Naive thymus-derived CD4-positive, alpha-beta T cell (primary cell): ENCODE results near the gene PHF14. TPM values are rescaled to one million over a fixed set of nuclear protein-coding genes. Genes with fewer than 3 reads are reported as not detected.

ENCODE experiments used
- ATAC-seq: fragments of 150-1000 bp; cut with Tn5 transposase; 2 replicates; pipeline ENCODE4 v1.10.0; 2021; ENCODE audit warnings: mild to moderate bottlenecking, moderate library complexity
- CTCF ChIA-PET: fragments of 350-600 bp; sonication (Branson Sonifier 250); formaldehyde crosslinking; loops from one replicate; lab custom pipeline; 2021; ENCODE audit warnings: antibody characterized with exemption; lab: Charles Lee
- POLR2A ChIA-PET: fragments of 350-600 bp; sonication (Branson Sonifier 250); formaldehyde crosslinking; loops from one replicate; lab custom pipeline; 2021; ENCODE audit warnings: antibody characterized with exemption, inconsistent platforms; lab: Charles Lee
- DNase-seq, 9 donors: peaks; one replicate each; pipeline versions ENCODE4 v3.0.0 to v3.0.0-alpha.2; 2020 to 2022; ENCODE audit warnings: mixed read lengths in 1 of 9
- H3K27ac ChIP-seq: one replicate; pipeline ENCODE4 v1.7.0; 2013; ENCODE audit warnings: mild to moderate bottlenecking, low read depth, low read length, moderate library complexity
- H3K27me3 ChIP-seq, 2 donors: one replicate each; pipeline ENCODE4 v1.7.0; 2013; ENCODE audit warnings: low read length in 2 of 2, mild to moderate bottlenecking in 2 of 2, moderate library complexity in 2 of 2; ENCODE audit not compliant: control insufficient read depth in 2 of 2, insufficient read depth in 2 of 2
- H3K36me3 ChIP-seq, 3 experiments: 1 replicate in 2 of 3; 2 replicates in 1 of 3; pipeline ENCODE4 v1.7.0; 2013; ENCODE audit warnings: low read length in 3 of 3, mild to moderate bottlenecking in 3 of 3, moderate library complexity in 1 of 3; ENCODE audit not compliant: insufficient read depth in 3 of 3, control insufficient read depth in 2 of 3
- H3K4me1 ChIP-seq, 2 donors: one replicate each; pipeline ENCODE4 v1.7.0; 2013; ENCODE audit warnings: low read length in 2 of 2, mild to moderate bottlenecking in 2 of 2, moderate library complexity in 1 of 2; ENCODE audit not compliant: control insufficient read depth in 2 of 2, insufficient read depth in 2 of 2
- H3K4me3 ChIP-seq: 2 replicates; pipeline ENCODE4 v1.7.0; 2013; ENCODE audit warnings: mild to moderate bottlenecking, low read length
- H3K9me3 ChIP-seq, 3 experiments: 1 replicate in 2 of 3; 2 replicates in 1 of 3; pipeline ENCODE4 v1.7.0; 2013; ENCODE audit warnings: low read length in 3 of 3; ENCODE audit not compliant: control insufficient read depth in 2 of 3
- H3K27ac Mint-ChIP-seq, 9 donors: one replicate each; pipeline ENCODE4 v1.8.0; 2020 to 2022; ENCODE audit warnings: mixed read lengths in 9 of 9, mild to moderate bottlenecking in 8 of 9, moderate library complexity in 5 of 9, inconsistent platforms in 2 of 9
- H3K27me3 Mint-ChIP-seq, 5 donors: one replicate each; pipeline ENCODE4 v1.8.0; 2021 to 2022; ENCODE audit warnings: mixed read lengths in 5 of 5, mild to moderate bottlenecking in 1 of 5
- H3K36me3 Mint-ChIP-seq, 5 donors: one replicate each; pipeline ENCODE4 v1.8.0; 2020 to 2022; ENCODE audit warnings: mixed read lengths in 5 of 5, mild to moderate bottlenecking in 3 of 5, inconsistent platforms in 1 of 5
- H3K4me1 Mint-ChIP-seq, 7 donors: one replicate each; pipeline ENCODE4 v1.8.0; 2020 to 2022; ENCODE audit warnings: mixed read lengths in 7 of 7, mild to moderate bottlenecking in 3 of 7, inconsistent platforms in 1 of 7
- H3K4me3 Mint-ChIP-seq, 10 donors: one replicate each; pipeline ENCODE4 v1.8.0; 2020 to 2022; ENCODE audit warnings: mild to moderate bottlenecking in 10 of 10, mixed read lengths in 10 of 10, moderate library complexity in 6 of 10, inconsistent platforms in 2 of 10
- H3K9me3 Mint-ChIP-seq, 11 donors: one replicate each; pipeline ENCODE4 v1.8.0; 2020 to 2022; ENCODE audit warnings: mixed read lengths in 11 of 11, mild to moderate bottlenecking in 4 of 11, inconsistent platforms in 1 of 11, moderate library complexity in 1 of 11
- intact Hi-C, 2 donors: fragments of 100-400 bp; cut with micrococcal nuclease; formaldehyde crosslinking; loops; one replicate each; pipeline ENCODE4 v1.15.1; 2023
- polyA plus RNA-seq, 2 donors: library from polyadenylated mRNA; unstranded; fragments of 300-500 nt; fragmentation: Illumina TruSeq; gene quantifications; one replicate each; pipeline ENCODE4 v1.2.3, GENCODE V29; 2021
- total RNA-seq, 6 experiments: library from RNA in 5 of 6; stranded (reverse) in 5 of 6; gene quantifications; 1 replicate in 5 of 6; 2 replicates in 1 of 6; pipeline ENCODE4 v1.2.3 and lab custom pipeline; 2021 to 2026

PHF14 gene
- total and polyA plus RNA-seq, 7 experiments from 2014 or later = 9.6 to 41.3 (median 31.2) TPM

- Histone ChIP-seq H3K4me3 (no peak overlapping the region), H3K27me3 (no peaks in the 10 kb centered on the region), H3K27ac (no peak overlapping the region), H3K9me3 (no peaks in the 10 kb centered on the region), H3K4me1 (no peaks in the 10 kb centered on the region), H3K36me3 (peaks cover 5 to 37% (median 11%) of the 10 kb centered on the region in 3 experiments)
- ChIA-PET POLR2A (no interaction called here), CTCF (no interaction called here)
- H3K27me3 Mint-ChIP-seq = no peaks in the 10 kb centered on the region
- peak overlapping the region in 3 of 9 donors; percentile 15 to 82 (median 48) for H3K27ac Mint-ChIP-seq
- ATAC-seq (no peak), DNase-seq (no peak)
- intact Hi-C loops = no loop called here
- H3K36me3 Mint-ChIP-seq = peaks cover 6 to 30% (median 18%) of the 10 kb centered on the region in 5 donors
- no peaks in the 10 kb centered on the region for H3K9me3 Mint-ChIP-seq
- H3K4me3 Mint-ChIP-seq = no peak overlapping the region
- H3K4me1 Mint-ChIP-seq = peaks cover 9 to 51% (median 36%) of the 10 kb centered on the region in 7 donors
Measured at GRCh38 chr7:10934292-10934691, 39.4 kb upstream of the PHF14 start.

GRCh38 chr7:10939237-10939910, 34.3 kb upstream of the PHF14 start:
- peaks cover 0 to 27% (median 4%) of the 10 kb centered on the region in 3 experiments for H3K36me3 ChIP-seq
- no peak for ATAC-seq
- H3K27ac ChIP-seq = peak overlapping the region; percentile 91
- Mint-ChIP-seq H3K27ac (no peak overlapping the region), H3K4me1 (peaks cover 8 to 50% (median 37%) of the 10 kb centered on the region in 7 donors), H3K36me3 (peaks cover 6 to 17% (median 10%) of the 10 kb centered on the region in 5 donors), H3K27me3 (no peaks in the 10 kb centered on the region), H3K4me3 (no peak overlapping the region), H3K9me3 (no peaks in the 10 kb centered on the region)
- no peaks in the 10 kb centered on the region for H3K9me3 ChIP-seq
- peak overlapping the region; percentile 83 for H3K4me3 ChIP-seq
- H3K27me3 ChIP-seq = no peaks in the 10 kb centered on the region
- ChIA-PET CTCF (interaction anchor here (0.9 to 1.1 kb wide), 2 partner anchors 35 to 273 kb away, joined by 3 to 5 read pairs; no protein-coding TSS in a partner anchor), POLR2A (interaction anchor here (1.0 to 3.7 kb wide), 9 partner anchors 10 to 1272 kb away, joined by 3 to 79 read pairs (median 6); partner anchors contain the start of genes PHF14 and TMEM106B)
- peak in 3 of 9 donors; percentile 7 to 14 (median 8) for DNase-seq
- intact Hi-C loops = no loop called here
- H3K4me1 ChIP-seq = peaks cover 0 to 7% of the 10 kb centered on the region in 2 donors

- no peaks in the 10 kb centered on the region for H3K27me3 Mint-ChIP-seq
- peaks cover 0 to 24% (median 4%) of the 10 kb centered on the region in 3 experiments for H3K36me3 ChIP-seq
- H3K27me3 ChIP-seq = no peaks in the 10 kb centered on the region
- H3K9me3 Mint-ChIP-seq = no peaks in the 10 kb centered on the region
- intact Hi-C loops = loop anchor here (1.0 to 10.0 kb wide), 6 partner anchors 33 to 1746 kb away; partner anchors contain the start of genes PHF14 (in 2 of the 2), ARL4A (in 1 of the 2) and TMEM106B (in 1 of the 2)
- H3K4me1 Mint-ChIP-seq = peaks cover 8 to 50% (median 32%) of the 10 kb centered on the region in 7 donors
- H3K9me3 ChIP-seq = no peaks in the 10 kb centered on the region
- ChIA-PET CTCF (interaction anchor here (0.6 to 1.1 kb wide), 3 partner anchors 35 to 272 kb away, joined by 3 to 5 read pairs (median 4); no protein-coding TSS in a partner anchor), POLR2A (interaction anchor here (0.6 to 3.7 kb wide), 20 partner anchors 10 to 1298 kb away, joined by 3 to 79 read pairs (median 4); partner anchors contain the start of genes PHF14 and TMEM106B)
- ATAC-seq = peak; percentile 94
- H3K27ac ChIP-seq = peak overlapping the region; percentile 91
- no peak overlapping the region for H3K27ac Mint-ChIP-seq
- H3K4me3 ChIP-seq = peak overlapping the region; percentile 83
- H3K36me3 Mint-ChIP-seq = peaks cover 6 to 16% (median 10%) of the 10 kb centered on the region in 5 donors
- peaks cover 0 to 7% of the 10 kb centered on the region in 2 donors for H3K4me1 ChIP-seq
- peak; percentile 86 to 95 (median 90) for DNase-seq
- no peak overlapping the region for H3K4me3 Mint-ChIP-seq
Measured at GRCh38 chr7:10939911-10940703, 33.6 kb upstream of the PHF14 start.

GRCh38 chr7:10940704-10941355, 32.8 kb upstream of the PHF14 start:
- H3K9me3 ChIP-seq = no peaks in the 10 kb centered on the region
- H3K36me3 ChIP-seq = peaks cover 0 to 16% (median 4%) of the 10 kb centered on the region in 3 experiments
- peak overlapping the region; percentile 91 for H3K27ac ChIP-seq
- Mint-ChIP-seq H3K27ac (no peak overlapping the region), H3K9me3 (no peaks in the 10 kb centered on the region), H3K4me1 (peaks cover 8 to 44% (median 25%) of the 10 kb centered on the region in 7 donors), H3K27me3 (no peaks in the 10 kb centered on the region), H3K36me3 (peaks cover 6 to 14% (median 9%) of the 10 kb centered on the region in 5 donors), H3K4me3 (no peak overlapping the region)
- peak overlapping the region; percentile 83 for H3K4me3 ChIP-seq
- DNase-seq (peak in 4 of 9 donors; percentile 25 to 38 (median 32)), ATAC-seq (no peak)
- H3K4me1 ChIP-seq = peaks cover 0 to 7% of the 10 kb centered on the region in 2 donors
- ChIA-PET CTCF (interaction anchor here (0.6 to 1.0 kb wide), 2 partner anchors 33 to 98 kb away, joined by 3 to 4 read pairs; partner anchors contain the start of gene PHF14), POLR2A (interaction anchor here (0.6 to 3.7 kb wide), 20 partner anchors 10 to 1297 kb away, joined by 3 to 79 read pairs (median 4); partner anchors contain the start of genes PHF14 and TMEM106B)
- intact Hi-C loops = loop anchor here (1.0 to 10.0 kb wide), 6 partner anchors 32 to 1745 kb away; partner anchors contain the start of genes PHF14 (in 2 of the 2), ARL4A (in 1 of the 2) and TMEM106B (in 1 of the 2)
- H3K27me3 ChIP-seq = no peaks in the 10 kb centered on the region

- Mint-ChIP-seq H3K27ac (no peak overlapping the region), H3K36me3 (peaks cover 0 to 11% (median 4%) of the 10 kb centered on the region in 5 donors), H3K9me3 (peaks cover 0 to 9% (median 3%) of the 10 kb centered on the region in 11 donors), H3K4me1 (peaks cover 0 to 2% (median 0%) of the 10 kb centered on the region in 7 donors), H3K4me3 (no peak overlapping the region), H3K27me3 (peaks cover 3 to 15% (median 7%) of the 10 kb centered on the region in 5 donors)
- Histone ChIP-seq H3K27ac (no peak overlapping the region), H3K4me3 (no peak overlapping the region), H3K9me3 (no peaks in the 10 kb centered on the region), H3K4me1 (no peaks in the 10 kb centered on the region), H3K27me3 (no peaks in the 10 kb centered on the region), H3K36me3 (no peaks in the 10 kb centered on the region)
- intact Hi-C loops = no loop called here
- ChIA-PET CTCF (no interaction called here), POLR2A (interaction anchor here (0.6 to 1.4 kb wide), 2 partner anchors 10 to 35 kb away, joined by 4 to 7 read pairs; no protein-coding TSS in a partner anchor)
- DNase-seq (no peak), ATAC-seq (no peak)
Measured at GRCh38 chr7:10950494-10950893, 23.2 kb upstream of the PHF14 start.
